Smooth muscle cell of the umbilical artery (primary cell): ENCODE results near the gene GOLGA8R. TPM values are rescaled to one million over a fixed set of nuclear protein-coding genes. Genes with fewer than 3 reads are reported as not detected.

ENCODE experiments used
- total RNA-seq: library from RNA; depleted of rRNA; stranded (reverse); fragments of >200 nt; gene quantifications from 2 replicates; pipeline ENCODE4 v1.2.3, GENCODE V29; 2014

GOLGA8R gene
- total RNA-seq = 1.2 and 3.3 TPM in 2 replicates

GRCh38 chr15:30414160-30414559, at the start of gene GOLGA8R:
Gene GOLGA8R, minus strand, starts transcription at chr15:30414260. Its CDS starts 98 bp downstream, at chr15:30414162.

GRCh38 chr15:30392766-30393663, 21.0 kb downstream of the GOLGA8R start, which contains the start of gene CHRFAM7A:
Gene CHRFAM7A, minus strand, starts transcription at chr15:30393540. Its CDS starts 10,189 bp downstream, at chr15:30383351.

Other genes starting within 250 kb of the GOLGA8R start
- gene CHRFAM7A, start 20.7 kb downstream of the GOLGA8R start, total RNA-seq = under 0.01 TPM in 1 of 2 replicates, not detected in the other
- 1.8 and 3.5 TPM in 2 replicates for gene GOLGA8Q, start 137.8 kb upstream of the GOLGA8R start, total RNA-seq
- gene GOLGA8H, start 189.8 kb upstream of the GOLGA8R start, total RNA-seq = 0.09 TPM in 1 of 2 replicates, not detected in the other